HG03066 (cell line): ENCODE measurements around the gene AKNAD1.

ENCODE experiments used
- ATAC-seq: cut with Tn5 transposase; IDR thresholded peaks from one replicate; pipeline ENCODE4 v1.9.1; 2021; ENCODE audit warnings: low read depth; ENCODE audit not compliant: unreplicated experiment

AKNAD1 gene

GRCh38 chr1:108863984-108864383 is 7.1 kb upstream of the AKNAD1 start:
- ATAC-seq, result no peak

DNA sequence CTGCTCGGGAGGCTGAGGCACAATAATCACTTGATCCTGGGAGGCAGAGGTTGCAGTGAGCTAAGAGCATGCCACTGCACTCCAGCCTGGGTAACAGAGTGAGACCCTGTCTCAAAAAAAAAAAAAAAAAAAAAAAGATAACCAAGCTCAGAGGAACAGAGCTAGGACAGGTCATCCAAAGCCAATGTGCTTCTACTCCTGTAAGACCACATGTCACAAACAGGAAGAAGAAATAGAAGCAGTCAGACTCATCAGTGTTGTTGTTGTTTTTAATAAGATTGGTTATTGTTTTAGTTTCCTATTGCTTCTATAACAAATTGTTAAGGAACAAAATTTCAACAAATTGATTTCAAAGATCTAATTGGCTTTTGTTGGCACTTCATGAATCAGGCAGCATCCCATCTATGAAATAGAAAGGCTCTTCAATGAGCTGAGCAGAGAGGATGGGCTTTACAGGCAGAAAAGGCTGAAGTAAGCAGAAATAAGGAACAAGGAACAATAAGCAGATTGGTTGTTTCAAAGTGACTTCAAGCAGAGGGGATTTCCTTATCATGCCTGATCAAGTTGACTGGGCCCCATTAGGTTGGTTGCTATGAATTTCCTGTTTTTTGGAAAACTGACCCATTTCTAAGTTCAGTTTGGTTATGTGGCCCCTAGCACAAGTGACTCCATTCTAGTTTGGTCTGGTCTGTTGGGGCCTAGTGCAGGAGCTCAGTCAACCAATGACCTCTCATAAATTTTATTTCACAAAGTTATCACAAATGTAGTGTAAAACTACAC is 6.0 kb upstream of the AKNAD1 start:
- ATAC-seq, result no peak

DNA sequence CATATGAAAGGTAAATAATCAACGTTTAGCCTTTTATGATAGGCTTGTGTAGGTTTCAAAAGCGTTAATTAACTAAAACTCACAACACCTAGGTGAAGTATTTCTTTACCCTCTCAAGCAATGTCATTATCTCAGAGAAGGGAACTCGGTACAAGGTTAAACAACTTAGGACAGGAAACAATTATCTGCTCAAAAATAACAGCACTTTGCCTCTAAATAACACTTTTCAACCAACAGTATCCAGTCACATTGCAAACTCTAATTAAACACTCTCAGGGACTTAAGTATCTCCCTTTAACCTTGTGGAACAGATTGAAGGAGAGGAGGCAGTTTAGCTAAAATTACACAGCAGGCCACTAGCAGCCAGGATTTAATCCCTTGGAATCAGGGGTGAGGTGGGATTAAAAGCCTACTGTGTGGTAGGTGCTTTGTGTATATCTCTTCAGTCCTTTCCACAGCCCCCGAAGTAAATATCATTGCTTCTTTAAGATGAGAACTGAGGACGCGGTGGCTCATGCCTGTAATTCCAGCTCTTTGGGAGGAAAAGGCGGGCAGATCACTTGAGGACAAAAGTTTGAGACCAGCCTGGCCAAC is 5.2 kb upstream of the AKNAD1 start:
- ATAC-seq, result no peak

- no peak for ATAC-seq
These were observed 4.7 kb upstream of the AKNAD1 start for GRCh38 chr1:108861566-108861965.

GRCh38 chr1:108860190-108860907 is 3.5 kb upstream of the AKNAD1 start:
- ATAC-seq, result no peak

GRCh38 chr1:108858230-108858950 is 1.5 kb upstream of the AKNAD1 start:
- no peak for ATAC-seq

DNA sequence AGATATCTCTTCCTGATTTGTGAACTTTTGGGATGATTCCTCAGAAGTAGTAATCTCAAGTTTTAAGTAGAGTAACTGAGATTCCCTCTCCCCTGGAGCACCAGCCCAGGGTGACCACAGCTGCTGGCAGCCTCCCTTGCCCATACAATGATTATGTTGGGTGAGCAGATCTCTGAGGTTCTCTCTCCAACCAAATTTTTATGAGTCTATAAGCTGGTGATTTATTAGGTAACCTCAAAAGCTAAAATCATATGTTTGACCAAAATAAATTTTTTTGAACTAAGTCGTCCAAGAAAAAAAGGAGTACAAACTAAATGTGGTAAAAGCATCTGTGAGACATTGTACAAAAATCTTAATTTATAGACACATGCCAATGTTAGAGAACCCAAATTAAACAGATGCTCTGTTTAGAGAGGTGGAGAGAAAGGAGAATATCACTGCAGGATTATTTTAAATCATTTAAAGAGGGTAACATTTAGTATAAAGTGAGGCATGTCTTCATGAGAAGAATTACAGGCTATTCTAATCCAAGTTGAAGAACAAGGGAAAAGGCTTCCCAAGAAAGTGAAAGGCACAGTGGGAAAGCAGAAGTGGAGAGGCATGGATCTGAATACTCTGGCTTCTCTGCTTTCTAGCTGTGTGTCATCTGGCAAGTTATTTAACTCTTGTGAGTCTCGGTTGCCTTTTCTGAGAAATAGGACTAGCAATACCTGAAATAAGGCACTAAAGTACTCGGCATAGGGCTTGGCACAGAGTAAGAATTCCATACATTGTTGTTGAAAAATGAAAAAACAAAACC is 2.5 kb downstream of the AKNAD1 start:
- no peak for ATAC-seq

GRCh38 chr1:108852221-108852975 is 4.5 kb downstream of the AKNAD1 start:
- no peak for ATAC-seq

- ATAC-seq, result no peak
These were observed 5.3 kb downstream of the AKNAD1 start for GRCh38 chr1:108851567-108851966.

DNA sequence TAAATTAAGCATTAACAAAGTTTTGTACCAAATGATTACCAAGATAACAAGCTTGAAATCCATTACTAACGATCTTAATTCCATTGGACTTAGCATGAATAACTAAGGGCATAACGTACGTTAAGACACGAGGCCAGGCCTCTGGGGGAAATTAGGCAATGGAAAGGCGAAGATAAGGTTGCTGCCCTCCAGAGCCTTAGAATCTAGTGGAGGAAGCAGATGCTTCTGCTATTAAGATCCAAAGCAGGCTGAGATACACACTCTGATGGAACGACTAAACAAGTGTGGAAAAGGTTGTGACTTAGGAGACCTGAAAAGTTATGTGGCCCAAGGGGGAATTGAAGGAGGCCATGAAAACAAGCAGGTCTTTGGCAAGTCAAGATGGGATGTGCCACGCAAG is 6.0 kb downstream of the AKNAD1 start:
- ATAC-seq, result no peak

- no peak for ATAC-seq
These were observed 8.1 kb downstream of the AKNAD1 start for GRCh38 chr1:108848806-108849205.

DNA sequence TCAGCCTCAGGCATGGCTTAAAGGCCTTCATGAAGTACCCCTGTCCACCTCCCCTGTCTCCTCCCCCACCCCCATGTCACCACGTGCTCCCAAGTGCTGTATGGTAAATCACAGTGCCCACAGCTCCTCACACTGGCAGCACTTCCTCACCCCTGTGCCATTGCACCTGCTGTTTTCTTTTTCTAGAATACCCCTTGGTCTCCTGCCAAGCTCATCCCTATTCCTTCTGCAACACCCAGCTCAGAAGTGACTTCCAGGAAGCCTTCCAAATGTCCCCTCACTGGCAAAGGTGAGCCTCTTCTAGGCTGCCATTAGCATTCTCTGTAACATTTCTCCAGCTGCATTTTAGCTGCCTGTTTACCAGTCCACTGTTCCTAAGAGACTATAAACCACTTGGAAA is 9.4 kb downstream of the AKNAD1 start:
- ATAC-seq, result no peak

- ATAC-seq, result no peak
These were observed 10.9 kb downstream of the AKNAD1 start for GRCh38 chr1:108845991-108846390.

DNA sequence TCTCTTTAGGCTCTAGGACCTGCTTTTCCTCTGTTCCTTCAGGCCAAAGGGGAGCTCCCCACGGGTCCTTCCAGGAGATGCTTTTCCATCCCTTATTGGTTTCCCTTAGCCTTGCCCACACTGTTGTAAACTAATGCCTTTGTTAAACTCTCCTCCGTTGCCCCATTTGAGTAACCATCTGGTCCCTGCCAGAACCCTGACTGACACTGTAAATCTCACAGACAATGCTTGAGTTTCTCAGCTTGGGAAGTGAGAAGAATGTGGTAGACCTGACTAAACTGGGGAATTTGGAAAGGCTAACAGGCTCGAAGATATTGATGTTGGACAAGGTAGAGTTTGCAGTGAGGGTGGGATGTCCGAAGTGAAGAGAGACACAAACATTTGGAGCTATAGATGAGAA is 11.4 kb downstream of the AKNAD1 start:
- ATAC-seq, result no peak

- no peak for ATAC-seq
These were observed 13.3 kb downstream of the AKNAD1 start for GRCh38 chr1:108843390-108844137.

DNA sequence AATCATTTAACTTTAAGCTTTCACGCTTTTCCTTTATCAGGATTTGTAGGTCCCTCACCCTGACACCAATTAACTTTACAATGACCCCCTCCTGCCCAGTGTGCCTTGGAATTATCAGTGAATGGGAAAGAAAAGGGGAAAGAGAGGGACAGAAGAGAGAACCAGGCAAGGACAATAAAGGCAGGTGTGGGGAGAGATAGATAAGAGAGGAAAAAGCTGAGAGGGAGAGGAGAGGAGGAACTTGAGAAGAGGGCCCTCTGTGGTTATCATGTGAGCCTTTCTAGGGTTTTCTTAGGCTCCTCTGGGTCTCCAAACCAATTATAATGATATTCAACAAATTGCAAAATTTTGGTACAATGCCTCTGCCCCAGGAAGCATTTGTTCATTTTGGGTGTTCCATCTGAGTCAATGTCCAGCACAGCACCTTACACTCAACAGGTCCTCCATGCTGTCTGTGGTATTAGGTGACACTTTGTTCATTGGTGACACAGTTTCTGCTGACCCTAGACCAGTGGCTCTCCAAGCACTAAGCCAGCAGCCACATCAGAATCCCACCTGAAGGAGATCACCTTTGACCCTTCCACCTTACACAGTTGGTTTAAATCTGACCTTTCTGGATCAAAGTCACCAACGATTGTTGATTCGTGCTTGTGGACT is 14.2 kb downstream of the AKNAD1 start:
- no peak for ATAC-seq

DNA sequence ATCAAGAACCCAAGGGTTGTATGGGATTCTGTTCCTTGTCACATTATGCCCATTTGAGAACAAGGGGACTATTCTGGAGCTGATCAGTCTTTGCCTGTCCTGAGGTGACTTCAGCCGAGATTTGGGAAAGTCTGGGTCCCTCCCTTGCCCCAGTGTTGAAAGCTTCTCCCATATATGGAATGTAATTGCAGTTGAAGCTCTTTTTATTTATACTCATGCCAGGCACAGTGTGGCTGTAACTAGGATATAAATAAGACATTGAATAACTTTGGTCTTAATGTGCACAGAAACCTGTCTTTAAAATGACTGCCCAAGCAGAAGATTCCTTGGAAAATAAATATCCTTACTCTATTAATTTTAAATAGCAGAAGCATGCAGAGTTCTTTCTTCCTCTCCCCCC is 15.2 kb downstream of the AKNAD1 start:
- ATAC-seq, result no peak

DNA sequence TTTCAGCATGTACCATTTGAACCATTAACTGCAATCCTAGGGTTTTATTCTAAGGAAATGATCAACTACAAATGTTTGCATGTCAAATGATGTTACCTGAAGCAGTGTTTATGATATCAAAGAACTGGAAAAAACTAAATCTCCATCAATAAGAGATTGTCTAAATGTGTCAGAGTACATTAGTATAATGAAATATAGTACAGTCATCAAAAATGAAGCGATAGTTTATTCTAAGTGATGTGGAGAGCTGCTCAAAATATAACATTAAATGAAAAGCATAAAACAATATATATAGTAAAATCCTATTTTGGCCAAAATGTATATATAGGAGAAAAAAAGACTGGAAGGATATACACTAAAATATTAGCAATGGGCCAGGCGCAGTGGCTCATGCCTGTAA is 24.0 kb downstream of the AKNAD1 start:
- no peak for ATAC-seq
